ENCODE results near the gene POMT1. TPM values are rescaled to one million over a fixed set of nuclear protein-coding genes. Genes with fewer than 3 reads are reported as not detected.

Gene POMT1
- total and polyA plus RNA-seq, 2 experiments from 2014 or later, result 20.2 to 32.4 TPM

- peak overlapping the region; percentile 55; the same call in 1 of the 2 replicates for H3K27ac ChIP-seq (ENCODE audit: low read depth)
- no peak overlapping the region for H2AFZ ChIP-seq
- H3K9me3 Mint-ChIP-seq, result no peaks in the 10 kb centered on the region; the same call in 2 of the 3 replicates
- H3K4me2 ChIP-seq, result no peak overlapping the region
- H3K4me3 Mint-ChIP-seq, result no peak overlapping the region
- no peak overlapping the region; the same call in 1 of the 2 replicates for H3K27ac Mint-ChIP-seq
- no peaks in the 10 kb centered on the region for H3K27me3 ChIP-seq (ENCODE audit: insufficient read depth)
- H4K20me1 ChIP-seq (replicated peaks; ENCODE audit: insufficient read depth), result peaks cover 51% of the 10 kb centered on the region
- H3F3A ChIP-seq (replicated peaks; ENCODE audit: low read depth), result peaks cover 64% of the 10 kb centered on the region
- H3K4me1 Mint-ChIP-seq, result no peaks in the 10 kb centered on the region
- H3K27me3 Mint-ChIP-seq (ENCODE audit: insufficient read depth, low read depth, poor library complexity), result peaks cover 7% of the 10 kb centered on the region
- peaks cover 90% of the 10 kb centered on the region for H3K36me3 Mint-ChIP-seq (ENCODE audit: low read depth)
- H3K79me2 ChIP-seq (replicated peaks; ENCODE audit: insufficient read depth), result peaks cover 74% of the 10 kb centered on the region
- no peaks in the 10 kb centered on the region for H3K4me1 ChIP-seq (ENCODE audit: insufficient read depth)
- no peak for DNase-seq (ENCODE audit: low spot score)
- no peaks in the 10 kb centered on the region for H3K9me2 ChIP-seq (ENCODE audit: insufficient read depth)
- ATAC-seq, result no peak
- TF ChIP-seq POLR2AphosphoS5 (IDR thresholded peaks at IDR 0.05; ENCODE audit: low read depth), result no peak
- TF ChIP-seq ETS1 (IDR thresholded peaks at IDR 0.05), result no peak
- TF ChIP-seq REST (IDR thresholded peaks at IDR 0.05; ENCODE audit: unreplicated experiment), result no peak
- no peak for TF ChIP-seq ZNF114 (CRISPR knock-in tag; IDR thresholded peaks at IDR 0.05)
- TF ChIP-seq EZH2 (IDR thresholded peaks at IDR 0.05; ENCODE audit: low read depth, unreplicated experiment), result no peak
- TF ChIP-seq ZNF462 (CRISPR knock-in tag; IDR thresholded peaks at IDR 0.05), result no peak
- no peak for TF ChIP-seq NANOG (IDR thresholded peaks at IDR 0.05; ENCODE audit: borderline replicate concordance)
- TF ChIP-seq CTCF (conservative IDR thresholded peaks at IDR 0.05; ENCODE audit: low read depth in 2 of 2), result no peak
- H3K4me3 ChIP-seq, result no peak overlapping the region
- peaks cover 82% of the 10 kb centered on the region for H3K36me3 ChIP-seq (ENCODE audit: insufficient read depth)
Measured at GRCh38 chr9:131457746-131458145, 45.0 kb upstream of the POMT1 start.

Data from GM23338 (cell line).